GM18873 (cell line): ENCODE measurements around the gene TAB3.

Experiments used
- ATAC-seq: cut with Tn5 transposase; IDR thresholded peaks from one replicate; pipeline ENCODE4 v1.9.1; 2021; ENCODE audit warnings: mild to moderate bottlenecking, moderate library complexity, moderate number of reproducible peaks; ENCODE audit not compliant: unreplicated experiment, low FRiP score

The TAB3 gene

DNA sequence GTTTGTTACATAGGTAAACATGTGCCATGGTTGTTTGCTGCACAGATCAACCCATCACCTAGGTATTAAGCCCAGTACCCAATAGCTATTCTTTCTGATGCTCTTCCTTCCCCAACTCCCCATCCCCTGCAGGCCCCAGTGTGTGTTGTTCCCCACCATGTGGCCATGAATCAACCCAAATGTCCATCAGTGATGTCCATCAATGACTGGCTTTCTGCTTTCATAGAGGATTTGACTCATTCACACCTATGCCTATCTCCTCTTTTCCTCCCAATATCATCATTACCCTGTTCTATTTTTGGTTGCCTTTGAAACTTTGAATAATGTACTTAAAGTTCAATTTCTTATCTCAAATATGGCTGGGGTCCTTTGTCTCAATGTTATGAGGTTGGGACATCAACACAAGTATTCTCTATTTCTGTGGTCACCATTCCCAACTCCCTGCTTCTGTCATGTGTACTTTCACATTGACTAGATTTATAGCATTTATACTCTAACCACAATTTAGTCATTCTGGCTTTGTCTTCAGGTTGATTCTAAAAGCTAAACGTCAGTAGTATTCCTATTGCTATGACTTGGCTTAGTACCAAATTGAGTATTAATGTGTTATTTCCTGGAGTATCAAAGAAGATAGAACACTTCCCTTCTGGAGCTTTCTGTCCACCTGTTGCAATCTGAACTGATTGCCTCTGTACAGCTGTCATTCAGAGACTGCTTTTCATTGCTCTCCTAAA lies 107.2 kb downstream of the TAB3 start:
- no peak for ATAC-seq

DNA sequence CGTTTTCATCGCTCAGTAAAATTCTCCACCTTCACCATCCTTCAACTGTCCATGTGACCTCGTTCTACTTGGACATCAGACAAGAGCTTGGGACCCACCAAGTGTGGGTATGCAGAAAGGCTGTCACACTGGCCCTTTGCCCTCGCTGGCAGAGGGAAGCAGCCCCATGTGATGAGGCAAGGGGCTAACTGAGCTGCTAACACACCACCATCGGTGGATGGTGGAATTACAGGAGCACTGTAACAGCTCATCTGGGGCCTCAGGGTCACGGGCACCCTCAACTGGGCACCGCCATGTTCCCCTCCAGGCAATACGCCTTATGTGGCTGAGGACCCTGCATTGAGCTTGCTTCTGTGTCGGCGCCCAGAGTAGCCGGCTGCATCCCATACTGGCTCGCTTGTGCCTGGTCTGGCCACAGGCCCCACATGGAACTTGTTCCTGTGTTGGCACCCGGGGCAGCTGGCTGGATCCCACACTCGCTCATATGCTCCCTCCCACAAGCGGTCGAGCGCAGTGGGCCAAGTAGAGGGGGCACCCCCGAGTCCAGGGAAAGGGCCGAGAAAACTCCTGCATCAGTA lies 109.5 kb downstream of the TAB3 start:
- no peak for ATAC-seq

DNA sequence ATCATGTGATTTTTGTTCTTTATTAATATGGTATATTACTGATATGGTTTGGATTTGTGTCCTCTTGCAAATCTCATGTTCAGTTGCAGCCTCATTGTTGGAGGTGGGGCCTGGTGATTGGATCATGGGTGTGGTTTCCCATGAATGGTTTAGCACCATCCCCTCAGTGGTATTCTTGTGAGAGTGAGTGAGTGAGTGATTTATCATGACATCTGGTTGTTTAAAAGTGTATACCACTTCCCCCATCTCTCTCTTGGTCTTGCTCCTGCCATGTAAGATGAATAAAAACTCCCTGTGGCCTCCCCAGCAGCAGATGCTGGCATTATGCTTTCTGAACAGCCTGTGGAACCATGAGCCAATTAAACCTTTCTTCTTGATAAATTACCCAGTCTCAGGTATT lies 111.5 kb downstream of the TAB3 start:
- ATAC-seq = no peak
